Right lobe of liver (tissue), 6 donors: Measurements from ENCODE around the gene GIT1. TPM values are rescaled to one million over a fixed set of nuclear protein-coding genes. Genes with fewer than 3 reads are reported as not detected.

Source experiments
- ATAC-seq, 4 donors: fragments of 200-7000 bp; cut with Tn5 transposase; one replicate each; pipeline ENCODE4 v1.9.1; 2020; ENCODE audit warnings: mild to moderate bottlenecking in 4 of 4, moderate library complexity in 4 of 4
- DNase-seq, 3 donors: peaks; one replicate each; pipeline ENCODE4 v3.0.0-alpha.2; 2020
- H3K27ac ChIP-seq, 3 donors: fragments of 200-600 bp; one replicate each; pipeline ENCODE4 v1.8.0; 2022
- H3K27me3 ChIP-seq, 2 donors: fragments of 200-600 bp; one replicate each; pipeline ENCODE4 v1.8.0; 2022
- H3K36me3 ChIP-seq, 4 donors: fragments of 200-600 bp; sonication (generic) in 1 of 4; one replicate each; pipeline versions ENCODE4 v1.5.1 to v1.8.0; 2017 to 2022; ENCODE audit warnings: control low read depth in 1 of 4
- H3K4me1 ChIP-seq, 4 donors: fragments of 200-600 bp; sonication (generic) in 1 of 4; one replicate each; pipeline versions ENCODE4 v1.5.1 to v1.8.0; 2017 to 2022; ENCODE audit warnings: control low read depth in 1 of 4
- H3K4me3 ChIP-seq, 3 donors: fragments of 200-600 bp; one replicate each; pipeline ENCODE4 v1.8.0; 2022
- H3K9me3 ChIP-seq, 4 donors: fragments of 200-600 bp; sonication (generic) in 1 of 4; one replicate each; pipeline versions ENCODE4 v1.5.1 to v1.8.0; 2017 to 2022; ENCODE audit warnings: control low read depth in 1 of 4
- CTCF ChIP-seq, 4 donors: fragments of 200-600 bp in 3 of 4; fragments of 450-650 bp in 1 of 4; IDR thresholded peaks; one replicate each; pipeline versions ENCODE4 v1.5.1 to v1.8.0; 2016 to 2022; ENCODE audit warnings: antibody characterized with exemption in 4 of 4, mild to moderate bottlenecking in 2 of 4
- POLR2A ChIP-seq: fragments of 450-650 bp; IDR thresholded peaks from one replicate; pipeline ENCODE4 v1.6.1; 2017; ENCODE audit warnings: antibody characterized with exemption, mild to moderate bottlenecking
- WGBS: methylation state at CpG from one replicate; pipeline ENCODE4 v1.1.6; 2018; ENCODE audit warnings: low coverage, low lambda C conversion rate; ENCODE audit not compliant: insufficient coverage; ENCODE audit errors: missing lambda C conversion rate; 5-methylcytosine and 5-hydroxymethylcytosine counted together
- intact Hi-C, 2 donors: fragments of 100-400 bp; cut with DNase I; formaldehyde crosslinking; loops; one replicate each; pipeline versions ENCODE4 v1.11.2 to v1.14.1; 2022
- total RNA-seq, 6 experiments: library from RNA; depleted of rRNA in 2 of 6; stranded (reverse); fragments of >200 nt in 2 of 6; fragmentation: NEBNext Ultra II Directional in 3 of 6; extraction: Animal tissue kit (Norgen Biotek cat#: 25700) in 3 of 6; gene quantifications; one replicate each; pipeline versions ENCODE4 v1.1.0 to v1.2.4, GENCODE V29; 2016 to 2023
- donor health status: DM: no; HTN: yes; CAD: no.
- donor health status: DM: no; HTN: no; CAD: no.
- donor health status: DM: no; HTN: no; CAD: no.
- donor health status: DM: no; HTN: yes; CAD: no.
- donor health status: DM: no; HTN: yes; CAD: no.

GIT1 gene
- total RNA-seq, 6 experiments from 2014 or later, result 7.1 to 15.9 (median 8.7) TPM

DNA sequence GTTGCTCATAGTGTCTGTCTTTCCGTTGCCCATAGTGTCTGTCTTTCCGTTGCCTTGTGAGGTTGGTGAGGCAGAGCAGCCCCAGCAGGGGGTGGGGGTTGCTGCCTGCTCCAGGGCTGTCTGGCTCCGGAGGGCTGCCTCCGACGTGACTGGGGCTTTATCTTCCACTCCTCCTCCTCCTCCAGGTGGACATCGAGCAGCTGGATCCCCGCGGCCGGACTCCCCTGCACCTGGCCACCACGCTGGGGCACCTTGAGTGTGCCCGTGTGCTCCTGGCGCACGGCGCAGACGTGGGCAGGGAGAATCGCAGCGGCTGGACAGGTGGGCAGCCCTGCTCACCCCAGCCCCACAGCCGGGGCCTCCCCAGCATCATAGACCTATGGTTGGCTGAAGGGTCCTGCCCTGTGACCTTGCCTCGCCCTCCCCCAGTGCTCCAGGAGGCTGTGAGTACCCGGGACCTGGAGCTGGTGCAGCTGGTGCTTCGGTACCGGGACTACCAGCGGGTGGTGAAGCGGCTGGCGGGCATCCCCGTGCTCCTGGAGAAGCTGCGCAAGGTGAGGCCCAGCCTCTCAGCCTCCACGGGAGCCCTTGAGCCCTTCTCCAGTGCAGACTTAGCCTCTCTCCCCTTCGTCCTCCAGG lies 18.2 kb upstream of the GIT1 start:
- no peak for ATAC-seq
- Histone ChIP-seq H3K9me3 (no peaks in the 10 kb centered on the region), H3K27me3 (no peaks in the 10 kb centered on the region), H3K36me3 (no peaks in the 10 kb centered on the region), H3K4me1 (no peaks in the 10 kb centered on the region), H3K27ac (no peak overlapping the region), H3K4me3 (no peak overlapping the region)
- intact Hi-C loops, result no loop called here
- TF ChIP-seq POLR2A (no peak), CTCF (IDR thresholded peaks at IDR 0.05) (no peak)
- peak in 1 of 3 donors; percentile 43 for DNase-seq
- 87% methylated on average over 3 of the region's 29 CpGs for WGBS

- H3K4me1 ChIP-seq, result no peaks in the 10 kb centered on the region
- DNase-seq, result peak in 1 of 3 donors; percentile 7
- no peak overlapping the region for H3K4me3 ChIP-seq
- no peaks in the 10 kb centered on the region for H3K27me3 ChIP-seq
- 94% methylated on average over 5 of the region's 6 CpGs for WGBS
- no peaks in the 10 kb centered on the region for H3K9me3 ChIP-seq
- ATAC-seq, result no peak
- no peak for TF ChIP-seq POLR2A
- no peak for TF ChIP-seq CTCF (IDR thresholded peaks at IDR 0.05)
- no peaks in the 10 kb centered on the region for H3K36me3 ChIP-seq
- intact Hi-C loops, result no loop called here
- H3K27ac ChIP-seq, result no peak overlapping the region
Observed at GRCh38 chr17:29603109-29603674, 13.7 kb upstream of the GIT1 start.

DNA sequence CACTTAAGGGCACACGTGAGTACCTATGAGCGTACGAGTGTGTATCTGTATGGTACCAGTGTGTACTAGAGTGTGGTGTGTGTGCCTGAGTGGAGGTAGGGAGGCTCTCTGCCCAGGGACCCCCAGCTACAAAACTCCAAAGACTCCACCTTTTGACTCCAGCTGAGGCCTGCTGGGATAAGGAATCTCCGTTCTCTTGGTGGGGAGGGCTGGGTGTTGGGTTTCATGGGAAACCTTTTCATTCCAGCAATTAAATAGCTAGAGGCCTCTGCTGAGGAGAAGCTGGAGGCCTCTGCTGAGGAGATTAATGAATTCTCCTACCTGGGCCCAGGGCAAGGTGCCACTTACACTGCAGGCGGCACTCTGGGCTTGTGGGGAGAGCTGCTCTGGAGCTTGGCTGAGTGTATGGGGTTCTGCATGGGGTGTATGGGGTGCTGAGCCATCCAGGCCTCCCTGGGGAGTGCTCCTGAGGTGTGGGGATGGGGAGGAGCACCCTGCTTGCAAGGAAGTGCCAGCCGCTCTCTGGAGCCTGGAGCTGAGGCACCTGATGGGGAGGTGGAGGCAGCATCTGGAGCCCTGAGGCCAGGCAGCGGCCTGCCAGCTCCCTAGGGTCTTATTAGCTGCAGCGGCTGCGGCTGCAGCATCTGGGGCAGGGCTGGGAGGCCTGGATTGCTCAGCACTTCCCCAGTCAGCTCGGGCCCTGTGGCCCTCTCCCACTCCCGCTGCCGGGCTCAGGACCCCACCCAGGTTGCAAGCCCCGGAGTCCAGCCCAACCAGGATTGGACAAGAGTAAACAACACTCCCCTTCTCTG lies 8.1 kb upstream of the GIT1 start:
- peaks cover 0 to 3% (median under 1%) of the 10 kb centered on the region in 4 donors for H3K4me1 ChIP-seq
- no peak for ATAC-seq
- H3K27me3 ChIP-seq, result no peaks in the 10 kb centered on the region
- H3K9me3 ChIP-seq, result no peaks in the 10 kb centered on the region
- H3K36me3 ChIP-seq, result no peaks in the 10 kb centered on the region
- intact Hi-C loops, result no loop called here
- no peak overlapping the region for H3K4me3 ChIP-seq
- no peak overlapping the region for H3K27ac ChIP-seq
- DNase-seq, result peak in 1 of 3 donors; percentile 14
- 91% methylated on average over 4 of the region's 13 CpGs for WGBS
- TF ChIP-seq POLR2A, result no peak
- no peak for TF ChIP-seq CTCF (IDR thresholded peaks at IDR 0.05)

GRCh38 chr17:29596811-29597210 lies 7.4 kb upstream of the GIT1 start:
- intact Hi-C loops, result no loop called here
- no peak for ATAC-seq
- no peaks in the 10 kb centered on the region for H3K27me3 ChIP-seq
- no peaks in the 10 kb centered on the region for H3K36me3 ChIP-seq
- peaks cover 0 to 10% (median 5%) of the 10 kb centered on the region in 4 donors for H3K4me1 ChIP-seq
- no peak for TF ChIP-seq CTCF (IDR thresholded peaks at IDR 0.05)
- no peak for TF ChIP-seq POLR2A
- no peak overlapping the region for H3K27ac ChIP-seq
- H3K9me3 ChIP-seq, result no peaks in the 10 kb centered on the region
- WGBS, result 90% methylated on average over 2 of the region's 9 CpGs
- peak in 1 of 3 donors; percentile 6 for DNase-seq
- H3K4me3 ChIP-seq, result no peak overlapping the region
